ENCODE measurements around the gene WDTC1.

Gene WDTC1

GRCh38 chr1:27356277-27356618 is 121.8 kb downstream of the WDTC1 start:
- no peak for DNase-seq (ENCODE audit: low read depth)

GRCh38 chr1:27356619-27357280 is 122.3 kb downstream of the WDTC1 start:
- DNase-seq (ENCODE audit: low read depth) = no peak

GRCh38 chr1:27357281-27358037 is 123.0 kb downstream of the WDTC1 start:
- DNase-seq (ENCODE audit: low read depth) = peak; percentile 63

All from stimulated activated CD8-positive, alpha-beta memory T cell treated with anti-CD3 and anti-CD28 coated beads, Interleukin-4, amount 100 ng/mL, for 24 hours (primary cell).